ENCODE measurements around the gene POLR1H.
A peak's percentile ranks its signal among the peaks of the same experiment; 100 is the strongest.

The POLR1H gene

GRCh38 chr6:30055513-30055912, 5.6 kb upstream of the POLR1H start:
- DNase-seq (ENCODE audit: low read depth, low spot score): no peak
- no peak overlapping the region for H3K4me3 ChIP-seq (ENCODE audit: low read length)

GRCh38 chr6:30060606-30061091, 416 bp upstream of the POLR1H start:
- DNase-seq (ENCODE audit: low read depth, low spot score): no peak
- peak overlapping the region; percentile 96 for H3K4me3 ChIP-seq (ENCODE audit: low read length)

GRCh38 chr6:30061858-30062458, 893 bp downstream of the POLR1H start:
- DNase-seq (ENCODE audit: low read depth, low spot score): peak; percentile 73
- H3K4me3 ChIP-seq (ENCODE audit: low read length): peak overlapping the region; percentile 96

- DNase-seq (ENCODE audit: low read depth, low spot score): no peak
- H3K4me3 ChIP-seq (ENCODE audit: low read length): peak overlapping the region; percentile 96
Measured at GRCh38 chr6:30062471-30063178, 1.6 kb downstream of the POLR1H start.

- no peak overlapping the region for H3K4me3 ChIP-seq (ENCODE audit: low read length)
- no peak for DNase-seq (ENCODE audit: low read depth, low spot score)
Measured at GRCh38 chr6:30063315-30063714, 2.2 kb downstream of the POLR1H start.

GRCh38 chr6:30066082-30066481, 5.0 kb downstream of the POLR1H start:
- H3K4me3 ChIP-seq (ENCODE audit: low read length): peak overlapping the region; percentile 75
- DNase-seq (ENCODE audit: low read depth, low spot score): peak; percentile 39

GRCh38 chr6:30066577-30067459, 5.8 kb downstream of the POLR1H start, which contains the start of gene PPP1R11:
Gene PPP1R11, plus strand, starts transcription at chr6:30067198. Its CDS starts 213 bp downstream, at chr6:30067411.
- peak within 1 kb of the TSS; percentile 75 for H3K4me3 ChIP-seq (ENCODE audit: low read length)
- peak; percentile 99 for DNase-seq (ENCODE audit: low read depth, low spot score)

GRCh38 chr6:30067460-30068139, 6.5 kb downstream of the POLR1H start:
- H3K4me3 ChIP-seq (ENCODE audit: low read length): peak overlapping the region; percentile 75
- no peak for DNase-seq (ENCODE audit: low read depth, low spot score)

GRCh38 chr6:30071081-30071818, 10.2 kb downstream of the POLR1H start:
- no peak for DNase-seq (ENCODE audit: low read depth, low spot score)
- H3K4me3 ChIP-seq (ENCODE audit: low read length): no peak overlapping the region

- no peak overlapping the region for H3K4me3 ChIP-seq (ENCODE audit: low read length)
- DNase-seq (ENCODE audit: low read depth, low spot score): no peak
Measured at GRCh38 chr6:30071858-30072257, 10.8 kb downstream of the POLR1H start.

- no peak for DNase-seq (ENCODE audit: low read depth, low spot score)
- no peak overlapping the region for H3K4me3 ChIP-seq (ENCODE audit: low read length)
Measured at GRCh38 chr6:30073489-30074235, 12.6 kb downstream of the POLR1H start.

- H3K4me3 ChIP-seq (ENCODE audit: low read length): no peak overlapping the region
Measured at GRCh38 chr6:30074331-30075093, 13.4 kb downstream of the POLR1H start.

GRCh38 chr6:30075094-30075789, 14.2 kb downstream of the POLR1H start, which contains the start of gene RNF39:
Gene RNF39, minus strand, starts transcription at chr6:30075769. Its CDS starts 184 bp downstream, at chr6:30075585.
- no peak within 1 kb of the TSS for H3K4me3 ChIP-seq (ENCODE audit: low read length)
- no peak for DNase-seq (ENCODE audit: low read depth, low spot score)

More at GRCh38 chr6:30074331-30075093, 13.4 kb downstream of the POLR1H start:
- no peak for DNase-seq (ENCODE audit: low read depth, low spot score)

GRCh38 chr6:30075790-30076732, 15.0 kb downstream of the POLR1H start:
- DNase-seq (ENCODE audit: low read depth, low spot score): no peak
- H3K4me3 ChIP-seq (ENCODE audit: low read length): no peak overlapping the region

GRCh38 chr6:30077218-30077617, 16.2 kb downstream of the POLR1H start:
- H3K4me3 ChIP-seq (ENCODE audit: low read length): peak overlapping the region; percentile 24
- peak; percentile 88 for DNase-seq (ENCODE audit: low read depth, low spot score)
